K562 (cell line): Measurements from ENCODE around the gene ADCY4. TPM values are rescaled to one million over a fixed set of nuclear protein-coding genes. Genes with fewer than 3 reads are reported as not detected.

Experiments
- ATAC-seq: fragments of 200-7000 bp; cut with Tn5 transposase; 3 replicates; pipeline ENCODE4 v1.9.1; 2020; ENCODE audit warnings: moderate library complexity
- BruUV-seq: library from RNA; stranded (reverse); fragments of 400-500 nt; replicated peaks from 2 replicates; lab custom pipeline; 2021; lab: Mats Ljungman, UMichigan
- CTCF ChIA-PET: fragments of 300-600 bp; formaldehyde crosslinking; extraction: SDS; loops from one replicate; lab custom pipeline; 2021; ENCODE audit warnings: low intra/inter-chr PET ratio; lab: Yijun Ruan, JAX
- POLR2A ChIA-PET: fragments of 300-600, 350-650 bp; sonication (Branson Sonifier 250); formaldehyde crosslinking; extraction: SDS; loops from one replicate; lab custom pipeline; 2021; ENCODE audit warnings: antibody characterized with exemption, inconsistent platforms; lab: Yijun Ruan, JAX
- DNase-seq, 4 experiments: peaks; one replicate each; pipeline versions ENCODE4 v3.0.0 to v3.0.0-alpha.2; 2011 to 2018; ENCODE audit warnings: low spot score in 3 of 4, mixed read lengths in 3 of 4; ENCODE audit errors: extremely low read depth in 1 of 4
- FAIRE-seq: peaks from 2 replicates; lab custom pipeline; 2011; peaks lifted over from hg19 to GRCh38; lab: Jason Lieb, UNC
- H2AFZ ChIP-seq: 2 replicates; pipeline ENCODE4 v1.6.0; 2011; ENCODE audit warnings: low read depth, low read length, control low read depth, inconsistent platforms
- H3K27ac ChIP-seq: fragments of 200-600 bp; 3 replicates; pipeline ENCODE4 v1.8.0; 2011; ENCODE audit warnings: low read depth, mild to moderate bottlenecking, control low read depth, inconsistent platforms, low read length, moderate library complexity, mixed read lengths; ENCODE audit errors: extremely low read depth
- H3K27me3 ChIP-seq, 2 experiments: fragments of 300-600 bp in 1 of 2; 2 replicates in 1 of 2; 3 replicates in 1 of 2; pipeline versions ENCODE4 v1.6.0 to v1.8.0; 2011; ENCODE audit warnings: inconsistent platforms in 2 of 2, low read length in 2 of 2, mild to moderate bottlenecking in 1 of 2, mixed read lengths in 1 of 2, moderate library complexity in 1 of 2; ENCODE audit not compliant: control insufficient read depth in 2 of 2, insufficient read depth in 2 of 2
- H3K36me3 ChIP-seq: fragments of 300-600 bp; 3 replicates; pipeline ENCODE4 v1.8.0; 2011; ENCODE audit warnings: mild to moderate bottlenecking, low read length, inconsistent platforms; ENCODE audit not compliant: control insufficient read depth, insufficient read depth
- H3K4me1 ChIP-seq, 2 experiments: fragments of 200-600 bp in 1 of 2; replicated peaks in 1 of 2; 2 replicates in 1 of 2; 3 replicates in 1 of 2; pipeline versions ENCODE4 v1.5.1 to v1.8.0; 2011; ENCODE audit warnings: inconsistent platforms in 2 of 2, low read length in 2 of 2, mild to moderate bottlenecking in 1 of 2, mixed read lengths in 1 of 2, moderate library complexity in 1 of 2; ENCODE audit not compliant: control insufficient read depth in 2 of 2, insufficient read depth in 2 of 2
- H3K4me2 ChIP-seq: 2 replicates; pipeline ENCODE4 v1.6.1; 2011; ENCODE audit warnings: low read length, control low read depth, inconsistent platforms, mixed read lengths; ENCODE audit not compliant: insufficient read depth
- H3K4me3 ChIP-seq: fragments of 200-600 bp; sonication (generic), shearing (Covaris generic); 2 replicates; pipeline ENCODE4 v1.5.1; 2016; ENCODE audit warnings: control low read depth, inconsistent platforms
- H3K79me2 ChIP-seq: fragments of 200-600 bp; 3 replicates; pipeline ENCODE4 v1.8.0; 2011; ENCODE audit warnings: low read length, inconsistent platforms; ENCODE audit not compliant: control insufficient read depth, insufficient read depth
- H3K9ac ChIP-seq, 2 experiments: 2 replicates each; pipeline versions ENCODE4 v1.6.0 to v1.6.1; 2011; ENCODE audit warnings: low read depth in 2 of 2, low read length in 2 of 2, control low read depth in 1 of 2, inconsistent platforms in 1 of 2, mild to moderate bottlenecking in 1 of 2, mixed read lengths in 1 of 2; ENCODE audit not compliant: insufficient read depth in 1 of 2
- H3K9me1 ChIP-seq: one replicate; pipeline ENCODE4 v1.6.0; 2011; ENCODE audit warnings: inconsistent platforms, mild to moderate bottlenecking, low read length, moderate library complexity; ENCODE audit not compliant: control insufficient read depth, insufficient read depth
- H3K9me3 ChIP-seq: replicated peaks from 2 replicates; pipeline ENCODE4 v1.5.1; 2011; ENCODE audit warnings: low read depth, low read length, inconsistent platforms; ENCODE audit not compliant: control insufficient read depth, insufficient read depth
- H4K20me1 ChIP-seq: replicated peaks from 2 replicates; pipeline ENCODE4 v1.6.1; 2011; ENCODE audit warnings: low read length, inconsistent platforms, mixed read lengths; ENCODE audit not compliant: control insufficient read depth, insufficient read depth
- GTF2A2 ChIP-seq: IDR thresholded peaks from 2 replicates; pipeline ENCODE4 v1.6.1; 2016; ENCODE audit warnings: mild to moderate bottlenecking, missing genetic modification characterization, missing compliant biosample characterization
- KDM2B ChIP-seq: fragments of 250-450 bp; sonication (Bioruptor Pico); IDR thresholded peaks from 2 replicates; pipeline ENCODE4 v1.8.0; 2021; ENCODE audit warnings: mild to moderate bottlenecking, moderate library complexity
- KHSRP ChIP-seq: fragments of 450-650 bp; IDR thresholded peaks from 2 replicates; pipeline ENCODE4 v1.6.1; 2017
- MAFF ChIP-seq: IDR thresholded peaks from 2 replicates; pipeline ENCODE4 v1.6.1; 2012; ENCODE audit warnings: low read length, improper control_type of control experiment
- MTA2 ChIP-seq: fragments of 450-650 bp; IDR thresholded peaks from 2 replicates; pipeline ENCODE4 v1.6.1; 2016; ENCODE audit warnings: low read depth
- NR2C2 ChIP-seq, 2 experiments: fragments of 200-800 bp in 1 of 2; sonication (Bioruptor generic) in 1 of 2; sonication (generic) in 1 of 2; formaldehyde crosslinking in 1 of 2; IDR thresholded peaks; 2 replicates each; pipeline versions ENCODE4 v1.6.1 to v1.8.0; 2016 to 2022; ENCODE audit warnings: mild to moderate bottlenecking in 1 of 2, missing compliant biosample characterization in 1 of 2, missing genetic modification characterization in 1 of 2, missing genetic modification reagents in 1 of 2
- TCF7 ChIP-seq: sonication (generic); IDR thresholded peaks from 2 replicates; pipeline ENCODE4 v1.6.1; 2016; ENCODE audit warnings: antibody characterized with exemption, borderline replicate concordance
- ZNF232 ChIP-seq: sonication (generic); formaldehyde crosslinking; IDR thresholded peaks from 2 replicates; pipeline ENCODE4 v1.8.0; 2022; ENCODE audit warnings: mild to moderate bottlenecking, missing genetic modification reagents
- whole genome bisulfite sequencing: fragments of 100-300 bp; shearing (Covaris generic); methylation state at CpG from one replicate; pipeline ENCODE4 v1.1.6; 2016; ENCODE audit warnings: low coverage, mixed read lengths; ENCODE audit not compliant: insufficient coverage; ENCODE audit errors: missing lambda C conversion rate; 5-methylcytosine and 5-hydroxymethylcytosine counted together
- in situ Hi-C: fragments of 300-500 bp; cut with MboI; formaldehyde crosslinking; loops from 4 replicates; pipeline ENCODE4 v1.15.0; 2018; ENCODE audit warnings: inconsistent platforms, mixed read lengths
- intact Hi-C: fragments of 100-400 bp; cut with micrococcal nuclease; formaldehyde crosslinking; loops from 2 replicates; pipeline ENCODE4 v1.14.2; 2022
- polyA plus RNA-seq, 8 experiments: library from polyadenylated mRNA; depleted of rRNA in 4 of 8; stranded (reverse) in 5 of 8; unstranded in 3 of 8; fragments of >200 nt; fragmentation: Nextera tagmentation in 2 of 8; fragmentation: Illumina TruSeq in 1 of 8; extraction: Ambion mirVana in 2 of 8; extraction: Trizol in 1 of 8; gene quantifications; 2 replicates each; pipeline versions ENCODE4 v1.2.1 to v1.2.3, GENCODE V29; 2011 to 2014; ENCODE audit warnings: inconsistent platforms in 1 of 8, missing spikeins in 1 of 8
- total RNA-seq, 7 experiments: library from RNA; depleted of rRNA in 6 of 7; stranded (reverse); fragments of >200 nt in 6 of 7; fragmentation: Illumina TruSeq in 2 of 7; extraction: Trizol in 2 of 7; gene quantifications; 2 replicates each; pipeline versions ENCODE4 v1.2.1 to v1.2.3, GENCODE V29; 2011 to 2021; ENCODE audit warnings: low replicate concordance in 1 of 7
- TF ChIP-seq, protein P1 (sequence below): sonication (generic); formaldehyde crosslinking; IDR thresholded peaks from 2 replicates; pipeline ENCODE4 v1.8.1; 2023; ENCODE audit warnings: mild to moderate bottlenecking, missing genetic modification reagents
- TF ChIP-seq, protein P2 (sequence below): fragments of 250-450 bp; sonication (Bioruptor Pico); IDR thresholded peaks from 2 replicates; pipeline ENCODE4 v1.5.1; 2021; ENCODE audit warnings: mild to moderate bottlenecking
- TF ChIP-seq, protein P3 (sequence below): fragments of 450-650 bp; IDR thresholded peaks from 2 replicates; pipeline ENCODE4 v1.6.1; 2016; ENCODE audit warnings: mild to moderate bottlenecking
- TF ChIP-seq, protein P4 (sequence below): fragments of 450-650 bp; IDR thresholded peaks from one replicate; pipeline ENCODE4 v1.6.1; 2018; ENCODE audit warnings: mild to moderate bottlenecking, moderate library complexity; ENCODE audit not compliant: partially characterized antibody

ADCY4 gene
- total and polyA plus RNA-seq, 9 of the 15 experiments (the other 6 are each of a cell fraction or from before 2014, with no cell fraction given): 0.04 to 0.31 (median 0.15) TPM; not detected in 2

GRCh38 chr14:24362241-24362960, 27.5 kb upstream of the ADCY4 start:
- no peak for DNase-seq
- in situ Hi-C loops (no loop called here), intact Hi-C loops (no loop called here)
- peaks cover 9 to 19% of the 10 kb centered on the region in 2 experiments; a peak in 4 of 5 replicates for H3K4me1 ChIP-seq
- BruUV-seq: no TSS peak
- ChIA-PET CTCF (no interaction called here), POLR2A (no interaction called here)
- no peak overlapping the region for H3K27ac ChIP-seq
- H3K4me3 ChIP-seq: no peak overlapping the region
- no peak overlapping the region for H2AFZ ChIP-seq
- H3K9me1 ChIP-seq: no peaks in the 10 kb centered on the region
- no peaks in the 10 kb centered on the region for H3K27me3 ChIP-seq
- H3K4me2 ChIP-seq: no peak overlapping the region
- no peak for FAIRE-seq
- H4K20me1 ChIP-seq: no peaks in the 10 kb centered on the region
- H3K79me2 ChIP-seq: no peaks in the 10 kb centered on the region
- ATAC-seq: no peak
- H3K9me3 ChIP-seq: no peaks in the 10 kb centered on the region; the same call in 1 of the 2 replicates
- no peaks in the 10 kb centered on the region for H3K36me3 ChIP-seq
- no peak overlapping the region for H3K9ac ChIP-seq
- 7% methylated on average over 2 of the region's 2 CpGs for WGBS
- TF ChIP-seq, protein P1, sequence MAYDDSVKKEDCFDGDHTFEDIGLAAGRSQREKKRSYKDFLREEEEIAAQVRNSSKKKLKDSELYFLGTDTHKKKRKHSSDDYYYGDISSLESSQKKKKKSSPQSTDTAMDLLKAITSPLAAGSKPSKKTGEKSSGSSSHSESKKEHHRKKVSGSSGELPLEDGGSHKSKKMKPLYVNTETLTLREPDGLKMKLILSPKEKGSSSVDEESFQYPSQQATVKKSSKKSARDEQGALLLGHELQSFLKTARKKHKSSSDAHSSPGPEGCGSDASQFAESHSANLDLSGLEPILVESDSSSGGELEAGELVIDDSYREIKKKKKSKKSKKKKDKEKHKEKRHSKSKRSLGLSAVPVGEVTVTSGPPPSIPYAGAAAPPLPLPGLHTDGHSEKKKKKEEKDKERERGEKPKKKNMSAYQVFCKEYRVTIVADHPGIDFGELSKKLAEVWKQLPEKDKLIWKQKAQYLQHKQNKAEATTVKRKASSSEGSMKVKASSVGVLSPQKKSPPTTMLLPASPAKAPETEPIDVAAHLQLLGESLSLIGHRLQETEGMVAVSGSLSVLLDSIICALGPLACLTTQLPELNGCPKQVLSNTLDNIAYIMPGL (CRISPR knock-in tag): no peak
- TF ChIP-seq MAFF (no peak), GTF2A2 (tag) (no peak), KDM2B (CRISPR knock-in tag) (no peak), NR2C2 (CRISPR knock-in tag; IDR thresholded peaks at IDR 0.05) (no peak), NR2C2 (tag; IDR thresholded peaks at IDR 0.05) (no peak), TCF7 (no peak), MTA2 (no peak), ZNF232 (no peak), KHSRP (no peak)
- TF ChIP-seq, protein P2, sequence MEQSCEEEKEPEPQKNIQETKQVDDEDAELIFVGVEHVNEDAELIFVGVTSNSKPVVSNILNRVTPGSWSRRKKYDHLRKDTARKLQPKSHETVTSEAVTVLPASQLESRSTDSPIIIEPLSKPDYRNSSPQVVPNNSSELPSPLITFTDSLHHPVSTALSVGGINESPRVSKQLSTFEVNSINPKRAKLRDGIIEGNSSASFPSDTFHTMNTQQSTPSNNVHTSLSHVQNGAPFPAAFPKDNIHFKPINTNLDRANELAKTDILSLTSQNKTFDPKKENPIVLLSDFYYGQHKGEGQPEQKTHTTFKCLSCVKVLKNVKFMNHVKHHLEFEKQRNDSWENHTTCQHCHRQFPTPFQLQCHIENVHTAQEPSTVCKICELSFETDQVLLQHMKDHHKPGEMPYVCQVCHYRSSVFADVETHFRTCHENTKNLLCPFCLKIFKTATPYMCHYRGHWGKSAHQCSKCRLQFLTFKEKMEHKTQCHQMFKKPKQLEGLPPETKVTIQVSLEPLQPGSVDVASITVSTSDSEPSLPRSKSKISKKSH (CRISPR knock-in tag): no peak
- TF ChIP-seq, protein P3, sequence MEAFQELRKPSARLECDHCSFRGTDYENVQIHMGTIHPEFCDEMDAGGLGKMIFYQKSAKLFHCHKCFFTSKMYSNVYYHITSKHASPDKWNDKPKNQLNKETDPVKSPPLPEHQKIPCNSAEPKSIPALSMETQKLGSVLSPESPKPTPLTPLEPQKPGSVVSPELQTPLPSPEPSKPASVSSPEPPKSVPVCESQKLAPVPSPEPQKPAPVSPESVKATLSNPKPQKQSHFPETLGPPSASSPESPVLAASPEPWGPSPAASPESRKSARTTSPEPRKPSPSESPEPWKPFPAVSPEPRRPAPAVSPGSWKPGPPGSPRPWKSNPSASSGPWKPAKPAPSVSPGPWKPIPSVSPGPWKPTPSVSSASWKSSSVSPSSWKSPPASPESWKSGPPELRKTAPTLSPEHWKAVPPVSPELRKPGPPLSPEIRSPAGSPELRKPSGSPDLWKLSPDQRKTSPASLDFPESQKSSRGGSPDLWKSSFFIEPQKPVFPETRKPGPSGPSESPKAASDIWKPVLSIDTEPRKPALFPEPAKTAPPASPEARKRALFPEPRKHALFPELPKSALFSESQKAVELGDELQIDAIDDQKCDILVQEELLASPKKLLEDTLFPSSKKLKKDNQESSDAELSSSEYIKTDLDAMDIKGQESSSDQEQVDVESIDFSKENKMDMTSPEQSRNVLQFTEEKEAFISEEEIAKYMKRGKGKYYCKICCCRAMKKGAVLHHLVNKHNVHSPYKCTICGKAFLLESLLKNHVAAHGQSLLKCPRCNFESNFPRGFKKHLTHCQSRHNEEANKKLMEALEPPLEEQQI: no peak
- TF ChIP-seq, protein P4, sequence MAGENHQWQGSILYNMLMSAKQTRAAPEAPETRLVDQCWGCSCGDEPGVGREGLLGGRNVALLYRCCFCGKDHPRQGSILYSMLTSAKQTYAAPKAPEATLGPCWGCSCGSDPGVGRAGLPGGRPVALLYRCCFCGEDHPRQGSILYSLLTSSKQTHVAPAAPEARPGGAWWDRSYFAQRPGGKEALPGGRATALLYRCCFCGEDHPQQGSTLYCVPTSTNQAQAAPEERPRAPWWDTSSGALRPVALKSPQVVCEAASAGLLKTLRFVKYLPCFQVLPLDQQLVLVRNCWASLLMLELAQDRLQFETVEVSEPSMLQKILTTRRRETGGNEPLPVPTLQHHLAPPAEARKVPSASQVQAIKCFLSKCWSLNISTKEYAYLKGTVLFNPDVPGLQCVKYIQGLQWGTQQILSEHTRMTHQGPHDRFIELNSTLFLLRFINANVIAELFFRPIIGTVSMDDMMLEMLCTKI: no peak
- TF ChIP-seq, all 486 proteins: peak for 0
